Measurements from ENCODE around the gene DHX32. TPM values are rescaled to one million over a fixed set of nuclear protein-coding genes. Genes with fewer than 3 reads are reported as not detected.

Gene DHX32, protein sequence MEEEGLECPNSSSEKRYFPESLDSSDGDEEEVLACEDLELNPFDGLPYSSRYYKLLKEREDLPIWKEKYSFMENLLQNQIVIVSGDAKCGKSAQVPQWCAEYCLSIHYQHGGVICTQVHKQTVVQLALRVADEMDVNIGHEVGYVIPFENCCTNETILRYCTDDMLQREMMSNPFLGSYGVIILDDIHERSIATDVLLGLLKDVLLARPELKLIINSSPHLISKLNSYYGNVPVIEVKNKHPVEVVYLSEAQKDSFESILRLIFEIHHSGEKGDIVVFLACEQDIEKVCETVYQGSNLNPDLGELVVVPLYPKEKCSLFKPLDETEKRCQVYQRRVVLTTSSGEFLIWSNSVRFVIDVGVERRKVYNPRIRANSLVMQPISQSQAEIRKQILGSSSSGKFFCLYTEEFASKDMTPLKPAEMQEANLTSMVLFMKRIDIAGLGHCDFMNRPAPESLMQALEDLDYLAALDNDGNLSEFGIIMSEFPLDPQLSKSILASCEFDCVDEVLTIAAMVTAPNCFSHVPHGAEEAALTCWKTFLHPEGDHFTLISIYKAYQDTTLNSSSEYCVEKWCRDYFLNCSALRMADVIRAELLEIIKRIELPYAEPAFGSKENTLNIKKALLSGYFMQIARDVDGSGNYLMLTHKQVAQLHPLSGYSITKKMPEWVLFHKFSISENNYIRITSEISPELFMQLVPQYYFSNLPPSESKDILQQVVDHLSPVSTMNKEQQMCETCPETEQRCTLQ
- total RNA-seq (10.9 and 12.4 TPM in 2 replicates), polyA plus RNA-seq (5.2 and 5.4 TPM in 2 replicates), polyA minus RNA-seq (6.1 and 6.5 TPM in 2 replicates)
- 13.9 TPM for total RNA-seq (2013)

DNA sequence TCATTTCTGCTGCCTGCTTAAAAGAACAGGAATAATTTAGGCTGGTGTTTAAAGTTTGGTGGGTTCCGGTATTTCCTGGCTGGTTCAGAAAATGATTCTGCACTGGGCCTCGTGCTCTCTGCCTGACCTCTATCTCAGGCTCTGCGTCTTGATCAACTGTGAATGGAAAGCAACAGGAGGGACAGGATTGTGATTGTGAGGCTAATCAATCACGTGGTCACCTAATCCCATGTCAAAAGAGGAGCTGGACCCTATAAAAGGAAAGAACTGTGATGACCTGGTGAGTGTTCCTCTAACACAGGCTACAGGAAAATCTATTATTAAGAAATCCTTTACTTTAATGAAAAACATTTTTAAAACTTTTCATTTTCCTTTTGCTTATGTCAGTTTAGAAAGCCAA, at the start of gene DHX32:
Gene DHX32 (minus strand): TSS at position 101 of the 400 bp plus-strand sequence. CDS start 468 bp downstream, outside the sequence.
- intact Hi-C loops (cut with micrococcal nuclease), result no loop called here
- 77% methylated on average over 3 of the region's 4 CpGs for WGBS (ENCODE audit: insufficient coverage)
- CTCF ChIA-PET, result interaction anchor here (0.6 to 1.0 kb wide), 2 partner anchors 12 to 21 kb away, joined by 3 to 4 read pairs; no protein-coding TSS in a partner anchor
- H3K9me3 ChIP-seq (ENCODE audit: control extremely low read depth in 1 of 3, control insufficient read depth in 2 of 3, insufficient read depth in 1 of 3, low read length in 2 of 3), result peaks cover under 1 to 4% (median 2%) of the 10 kb centered on the region in 3 donors
- Mint-ChIP-seq H3K9me3 (ENCODE audit: insufficient read depth) (peaks cover 6% of the 10 kb centered on the region), H3K27me3 (no peaks in the 10 kb centered on the region), H3K4me3 (no peak within 1 kb of the TSS), H3K4me1 (no peaks in the 10 kb centered on the region), H3K27ac (no peak within 1 kb of the TSS)
- H4K20me1 ChIP-seq (ENCODE audit: control insufficient read depth, insufficient read depth, low read length, poor library complexity, severe bottlenecking), result no peaks in the 10 kb centered on the region
- ATAC-seq (ENCODE audit: low read depth) (no peak), DNase-seq (no peak)
- no peak within 1 kb of the TSS for H2AFZ ChIP-seq (ENCODE audit: insufficient read depth, low read depth, low read length, poor library complexity, severe bottlenecking)
- no peaks in the 10 kb centered on the region for H3K4me1 ChIP-seq (ENCODE audit: control insufficient read depth in 2 of 2, insufficient read depth in 2 of 2, low read length in 2 of 2)
- POLR2A ChIA-PET, result no interaction called here
- no peaks in the 10 kb centered on the region for H3K27me3 ChIP-seq (replicated peaks in 1 of 4; ENCODE audit: control extremely low read depth in 1 of 4, control insufficient read depth in 3 of 4, insufficient read depth in 4 of 4, low read length in 3 of 4)
- H3K27ac ChIP-seq (ENCODE audit: low read length in 2 of 2), result no peak within 1 kb of the TSS
- no peak within 1 kb of the TSS for H3K4me2 ChIP-seq (replicated peaks; ENCODE audit: low read depth, low read length, poor library complexity, severe bottlenecking)
- peaks cover 0 to 5% of the 10 kb centered on the region in 2 experiments for H3K36me3 ChIP-seq (replicated peaks in 1 of 2; ENCODE audit: control extremely low read depth in 1 of 2, control insufficient read depth in 1 of 2, extremely low read depth in 1 of 2, insufficient read depth in 2 of 2, low read length in 1 of 2)
- no peak within 1 kb of the TSS for H3K4me3 ChIP-seq (ENCODE audit: control extremely low read depth in 1 of 5, extremely low read depth in 1 of 5, insufficient read depth in 1 of 5, low read depth in 2 of 5, low read length in 4 of 5)
- TF ChIP-seq, protein P1, sequence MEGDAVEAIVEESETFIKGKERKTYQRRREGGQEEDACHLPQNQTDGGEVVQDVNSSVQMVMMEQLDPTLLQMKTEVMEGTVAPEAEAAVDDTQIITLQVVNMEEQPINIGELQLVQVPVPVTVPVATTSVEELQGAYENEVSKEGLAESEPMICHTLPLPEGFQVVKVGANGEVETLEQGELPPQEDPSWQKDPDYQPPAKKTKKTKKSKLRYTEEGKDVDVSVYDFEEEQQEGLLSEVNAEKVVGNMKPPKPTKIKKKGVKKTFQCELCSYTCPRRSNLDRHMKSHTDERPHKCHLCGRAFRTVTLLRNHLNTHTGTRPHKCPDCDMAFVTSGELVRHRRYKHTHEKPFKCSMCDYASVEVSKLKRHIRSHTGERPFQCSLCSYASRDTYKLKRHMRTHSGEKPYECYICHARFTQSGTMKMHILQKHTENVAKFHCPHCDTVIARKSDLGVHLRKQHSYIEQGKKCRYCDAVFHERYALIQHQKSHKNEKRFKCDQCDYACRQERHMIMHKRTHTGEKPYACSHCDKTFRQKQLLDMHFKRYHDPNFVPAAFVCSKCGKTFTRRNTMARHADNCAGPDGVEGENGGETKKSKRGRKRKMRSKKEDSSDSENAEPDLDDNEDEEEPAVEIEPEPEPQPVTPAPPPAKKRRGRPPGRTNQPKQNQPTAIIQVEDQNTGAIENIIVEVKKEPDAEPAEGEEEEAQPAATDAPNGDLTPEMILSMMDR (IDR thresholded peaks at IDR 0.05), result no peak
- no peak for TF ChIP-seq EZH2 (IDR thresholded peaks at IDR 0.05; ENCODE audit: borderline replicate concordance, insufficient read depth, low read depth, low read length, poor library complexity, severe bottlenecking)
- H3K79me2 ChIP-seq (ENCODE audit: control insufficient read depth, insufficient read depth, low read length), result no peaks in the 10 kb centered on the region
- H3K9ac ChIP-seq (ENCODE audit: low read length), result no peak within 1 kb of the TSS
